Fibroblast of the aortic adventitia (primary cell): ENCODE results near the gene TEX50. TPM values are rescaled to one million over a fixed set of nuclear protein-coding genes. Genes with fewer than 3 reads are reported as not detected.

Experiments
- DNase-seq: peaks from one replicate; pipeline ENCODE4 v3.0.0-alpha.2; 2010; ENCODE audit warnings: low read depth
- H3K4me3 ChIP-seq: 2 replicates; pipeline ENCODE4 v1.5.1; 2011; ENCODE audit warnings: low read depth, mild to moderate bottlenecking, control low read depth, low read length, moderate library complexity
- total RNA-seq: library from RNA; depleted of rRNA; stranded (reverse); fragments of >200 nt; gene quantifications from 2 replicates; pipeline ENCODE4 v1.2.3, GENCODE V29; 2012; ENCODE audit warnings: low replicate concordance
- TF ChIP-seq, protein P1 (sequence below): IDR thresholded peaks from 2 replicates; pipeline ENCODE4 v1.5.1; 2011; ENCODE audit warnings: mild to moderate bottlenecking, low read length, control low read depth, inconsistent platforms; ENCODE audit not compliant: insufficient read depth

The TEX50 gene
- total RNA-seq, 1 donor: not detected

DNA sequence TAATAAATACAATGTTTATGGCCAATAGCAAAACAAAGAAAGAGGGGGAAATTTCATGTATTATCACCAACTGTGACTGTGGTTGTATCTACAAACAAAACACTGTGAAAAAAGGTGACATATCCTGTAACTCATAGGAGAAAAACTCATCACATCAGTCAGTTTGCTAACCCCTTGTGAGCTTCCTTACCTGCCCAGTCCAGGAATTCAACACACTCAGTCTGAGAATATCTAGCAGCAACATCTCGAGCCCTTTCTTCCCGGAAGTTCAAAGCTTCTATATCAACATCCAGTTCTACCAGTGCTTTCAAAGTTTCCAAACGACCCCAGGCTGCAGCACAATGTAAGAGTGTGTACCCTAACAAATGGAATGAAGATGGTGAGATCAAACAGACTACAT, 11.5 kb downstream of the TEX50 start:
- TF ChIP-seq, protein P1, sequence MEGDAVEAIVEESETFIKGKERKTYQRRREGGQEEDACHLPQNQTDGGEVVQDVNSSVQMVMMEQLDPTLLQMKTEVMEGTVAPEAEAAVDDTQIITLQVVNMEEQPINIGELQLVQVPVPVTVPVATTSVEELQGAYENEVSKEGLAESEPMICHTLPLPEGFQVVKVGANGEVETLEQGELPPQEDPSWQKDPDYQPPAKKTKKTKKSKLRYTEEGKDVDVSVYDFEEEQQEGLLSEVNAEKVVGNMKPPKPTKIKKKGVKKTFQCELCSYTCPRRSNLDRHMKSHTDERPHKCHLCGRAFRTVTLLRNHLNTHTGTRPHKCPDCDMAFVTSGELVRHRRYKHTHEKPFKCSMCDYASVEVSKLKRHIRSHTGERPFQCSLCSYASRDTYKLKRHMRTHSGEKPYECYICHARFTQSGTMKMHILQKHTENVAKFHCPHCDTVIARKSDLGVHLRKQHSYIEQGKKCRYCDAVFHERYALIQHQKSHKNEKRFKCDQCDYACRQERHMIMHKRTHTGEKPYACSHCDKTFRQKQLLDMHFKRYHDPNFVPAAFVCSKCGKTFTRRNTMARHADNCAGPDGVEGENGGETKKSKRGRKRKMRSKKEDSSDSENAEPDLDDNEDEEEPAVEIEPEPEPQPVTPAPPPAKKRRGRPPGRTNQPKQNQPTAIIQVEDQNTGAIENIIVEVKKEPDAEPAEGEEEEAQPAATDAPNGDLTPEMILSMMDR: no peak
- H3K4me3 ChIP-seq: no peak overlapping the region
- no peak for DNase-seq

DNA sequence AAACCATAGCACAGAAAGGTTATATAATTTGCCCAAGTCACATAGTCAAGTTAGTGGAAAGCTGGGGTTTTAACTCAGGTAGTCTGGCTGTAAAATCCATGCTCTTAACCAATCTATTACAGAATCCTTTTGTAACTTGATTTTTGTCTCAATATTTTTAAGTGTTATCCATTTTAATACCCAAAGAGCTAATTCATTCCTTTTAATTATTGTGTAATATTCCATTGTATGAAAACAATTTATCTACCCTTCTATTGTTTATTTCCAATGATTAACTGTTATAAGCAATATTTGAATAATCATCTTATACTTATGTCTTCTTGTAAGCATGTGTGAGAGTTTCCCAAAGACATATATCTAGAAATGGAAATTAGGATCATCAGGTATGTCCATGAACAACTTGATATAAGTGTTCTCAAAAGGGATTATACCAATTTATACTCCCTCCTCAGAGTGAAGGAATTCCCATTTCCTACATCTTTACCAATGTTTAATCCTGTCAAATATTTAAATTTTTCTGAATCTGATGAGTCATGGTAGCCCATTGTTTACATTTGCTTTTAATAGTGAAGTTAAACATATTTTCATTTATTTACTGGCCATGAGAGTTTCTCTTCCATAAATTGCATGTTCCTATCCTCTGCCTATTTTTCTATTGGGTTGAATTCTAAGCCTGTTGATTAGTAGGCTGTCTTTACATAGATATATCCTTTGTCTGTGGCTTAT, 13.9 kb downstream of the TEX50 start:
- H3K4me3 ChIP-seq: no peak overlapping the region
- TF ChIP-seq, protein P1: no peak
- DNase-seq: no peak

DNA sequence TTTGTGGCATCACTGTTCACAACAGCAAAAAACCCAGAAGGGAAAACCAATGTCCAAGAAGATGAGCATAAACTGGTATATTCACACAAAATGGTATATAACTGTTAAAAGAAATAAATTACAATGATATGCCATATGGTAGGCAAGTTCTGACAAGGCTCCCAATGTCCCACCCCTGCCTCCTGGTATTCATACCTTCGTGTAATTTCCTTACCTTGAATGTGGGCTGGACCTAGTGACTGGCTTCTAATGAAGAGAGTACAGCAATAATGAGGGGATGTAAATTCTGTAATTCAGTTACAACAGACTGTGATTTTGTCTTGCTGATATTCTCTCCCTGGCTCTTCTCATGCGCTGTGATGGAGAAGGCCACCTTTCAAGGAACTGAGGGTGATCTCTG, 25.2 kb downstream of the TEX50 start:
- TF ChIP-seq, protein P1: no peak
- DNase-seq: no peak
- H3K4me3 ChIP-seq: no peak overlapping the region

DNA sequence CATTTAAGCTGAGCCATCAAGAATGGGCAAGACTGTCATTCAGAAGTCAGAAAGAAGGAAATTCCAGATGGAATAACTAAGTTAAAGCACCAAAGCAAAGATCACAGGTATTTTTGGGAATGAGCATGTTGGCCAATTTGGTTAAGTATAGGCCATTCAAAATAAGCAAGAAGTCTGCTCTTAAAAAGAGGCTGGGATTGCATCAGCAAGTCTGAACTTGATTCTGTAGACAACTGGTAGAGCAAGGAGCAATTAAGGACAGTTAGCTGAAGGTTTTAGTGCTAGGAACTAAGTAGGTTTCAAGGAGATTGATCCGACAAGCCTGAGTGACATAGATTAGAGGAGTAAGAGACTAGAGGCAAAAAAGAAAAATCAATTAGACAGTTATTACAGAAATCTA, 26.1 kb downstream of the TEX50 start:
- DNase-seq: no peak
- H3K4me3 ChIP-seq: no peak overlapping the region
- TF ChIP-seq, protein P1: no peak

DNA sequence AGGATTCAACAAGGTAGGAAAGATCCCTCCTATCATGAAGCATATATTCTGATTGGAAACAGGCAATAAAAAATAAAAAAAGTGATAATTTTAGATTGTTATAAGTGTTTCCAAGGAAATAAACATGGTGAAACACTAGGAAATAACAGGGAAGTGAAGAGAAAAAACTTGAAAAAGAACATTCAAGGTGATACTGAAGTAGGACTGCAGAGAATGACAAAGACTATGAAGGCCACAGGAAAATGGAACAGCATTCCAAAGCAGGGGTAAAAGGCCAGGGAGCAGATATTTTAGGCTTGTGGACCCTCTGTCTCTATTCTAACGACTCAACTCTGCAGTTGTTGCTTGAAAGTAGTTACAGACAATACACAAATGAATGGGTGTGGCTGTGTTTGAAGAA, 26.6 kb downstream of the TEX50 start:
- TF ChIP-seq, protein P1: no peak
- DNase-seq: no peak
- no peak overlapping the region for H3K4me3 ChIP-seq

DNA sequence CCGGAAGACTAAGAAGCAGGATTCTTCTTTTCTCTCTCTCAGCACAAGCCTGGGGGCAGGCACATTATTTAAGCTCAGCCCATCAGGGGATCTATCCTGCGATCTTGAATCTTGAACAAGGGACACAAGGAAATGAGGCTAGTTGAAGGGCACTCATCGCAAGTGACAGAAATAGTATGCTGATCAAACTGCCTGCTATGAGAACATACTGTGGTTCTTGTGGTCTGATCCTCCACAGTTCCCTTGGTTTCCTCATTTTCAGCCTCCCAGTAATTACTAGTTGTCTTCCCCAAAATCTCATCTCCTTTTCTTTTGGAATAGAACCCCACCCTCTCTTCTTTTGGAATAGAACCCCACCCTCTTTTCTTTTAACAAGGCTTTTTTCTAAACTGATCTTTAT, 28.0 kb downstream of the TEX50 start:
- DNase-seq: no peak
- TF ChIP-seq, protein P1: no peak
- no peak overlapping the region for H3K4me3 ChIP-seq

DNA sequence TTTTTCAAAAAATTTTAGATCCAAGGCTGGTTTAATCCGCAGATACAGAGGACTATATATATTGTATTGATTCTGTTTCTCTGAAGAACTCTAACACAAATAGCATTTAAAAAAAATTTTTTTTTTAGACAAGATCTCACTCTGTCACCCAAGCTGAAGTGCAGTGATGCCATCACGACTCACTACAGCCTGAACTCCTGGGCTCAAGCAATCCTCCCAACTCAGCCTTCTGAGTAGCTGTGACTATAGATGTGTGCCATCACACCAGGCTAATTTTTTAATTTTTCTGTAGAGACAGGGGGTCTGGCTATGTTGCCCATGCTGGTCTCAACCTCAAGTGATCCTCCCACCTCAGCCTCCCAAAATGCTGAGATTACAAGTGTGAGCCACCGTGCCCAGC, 31.5 kb downstream of the TEX50 start:
- no peak overlapping the region for H3K4me3 ChIP-seq
- TF ChIP-seq, protein P1: no peak
- no peak for DNase-seq
